HG03139 (cell line): Measurements from ENCODE around the gene NTN3.

Experiments
- ATAC-seq: cut with Tn5 transposase; IDR thresholded peaks from one replicate; pipeline ENCODE4 v1.9.1; 2021; ENCODE audit not compliant: unreplicated experiment

NTN3 gene

GRCh38 chr16:2465653-2466415 is 5.3 kb upstream of the NTN3 start:
- no peak for ATAC-seq

GRCh38 chr16:2466667-2467527 is 4.2 kb upstream of the NTN3 start:
- no peak for ATAC-seq

- ATAC-seq = no peak
These were observed 3.4 kb upstream of the NTN3 start for GRCh38 chr16:2467528-2468232.

GRCh38 chr16:2468233-2468724 is 2.8 kb upstream of the NTN3 start:
- no peak for ATAC-seq

- ATAC-seq = no peak
These were observed 2.2 kb upstream of the NTN3 start for GRCh38 chr16:2468725-2469398.

GRCh38 chr16:2469399-2470233 is 1.5 kb upstream of the NTN3 start:
- no peak for ATAC-seq

- ATAC-seq = no peak
These were observed 879 bp upstream of the NTN3 start for GRCh38 chr16:2470234-2470601.

- no peak for ATAC-seq
These were observed 488 bp upstream of the NTN3 start for GRCh38 chr16:2470603-2471015.

GRCh38 chr16:2471653-2472487 is 773 bp downstream of the NTN3 start:
- ATAC-seq = no peak

GRCh38 chr16:2472488-2472864 is 1.4 kb downstream of the NTN3 start:
- no peak for ATAC-seq

- ATAC-seq = no peak
These were observed 1.9 kb downstream of the NTN3 start for GRCh38 chr16:2472885-2473445.

- no peak for ATAC-seq
These were observed 2.4 kb downstream of the NTN3 start for GRCh38 chr16:2473446-2473926.

GRCh38 chr16:2473999-2474876 is 3.1 kb downstream of the NTN3 start:
- ATAC-seq = no peak

GRCh38 chr16:2474877-2475412 is 3.8 kb downstream of the NTN3 start, which contains the start of gene TBC1D24:
TSS of gene TBC1D24 (plus strand) at chr16:2475127. CDS start at chr16:2496149, 21,022 bp downstream.
- ATAC-seq = no peak

- no peak for ATAC-seq
These were observed 4.6 kb downstream of the NTN3 start for GRCh38 chr16:2475413-2476344.

- ATAC-seq = no peak
These were observed 5.2 kb downstream of the NTN3 start for GRCh38 chr16:2476345-2476720.
